HG03060 (cell line): Measurements from ENCODE around the gene URM1.
"Not testable (repeated sequence)": the region's sequence is repeated elsewhere in the genome, so short reads cannot be mapped to it uniquely, and the experiment has no call there.

Source experiments
- ATAC-seq: cut with Tn5 transposase; IDR thresholded peaks from one replicate; pipeline ENCODE4 v1.9.1; 2021; ENCODE audit warnings: low read depth, moderate number of reproducible peaks; ENCODE audit not compliant: unreplicated experiment

URM1 gene

DNA sequence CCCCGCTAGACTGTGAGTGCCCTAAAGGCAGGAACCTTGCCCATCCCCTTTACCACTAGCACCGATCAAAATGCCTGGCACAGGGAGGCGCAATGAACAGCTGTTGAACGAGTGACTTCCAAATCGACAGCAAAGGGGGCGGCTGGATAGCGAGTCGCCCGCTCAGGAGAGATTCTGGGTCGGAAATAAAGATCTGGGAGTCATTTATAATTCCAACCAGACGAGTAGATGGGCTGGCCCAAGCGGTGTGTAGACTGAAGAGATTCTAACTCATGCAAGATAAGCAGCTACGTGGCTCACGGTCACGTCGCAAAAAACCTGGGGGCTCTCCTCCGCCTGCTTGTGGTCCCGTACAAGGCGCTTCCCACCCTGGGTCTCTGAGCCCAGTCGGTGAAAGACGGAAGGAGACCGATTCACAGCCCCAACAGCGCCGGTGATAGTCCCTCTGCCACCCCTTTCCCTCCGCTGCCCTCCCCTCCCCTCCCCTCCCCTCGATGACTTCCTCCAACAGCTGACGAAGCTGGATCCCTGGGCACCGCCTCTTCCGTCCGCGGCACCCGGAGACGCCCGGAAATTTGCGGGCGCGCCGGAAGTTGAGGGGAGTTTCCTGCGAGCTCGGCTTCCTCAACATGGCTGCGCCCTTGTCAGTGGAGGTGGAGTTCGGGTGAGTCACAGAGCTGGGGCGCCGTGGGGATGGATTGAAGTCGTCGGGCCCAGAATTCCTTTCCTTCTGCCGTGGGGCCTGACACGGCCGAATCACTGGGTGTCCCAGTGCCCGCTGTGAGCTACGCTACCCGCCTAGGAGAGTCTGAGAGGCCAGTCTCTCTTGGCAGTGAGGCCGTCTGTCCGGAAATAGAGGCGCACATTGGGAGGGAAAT is at the start of gene URM1:
URM1 (plus strand) TSS at position 623 of the 878 bp plus-strand sequence; CDS start at position 630, 7 bp downstream.
- ATAC-seq, result peak; percentile 82

DNA sequence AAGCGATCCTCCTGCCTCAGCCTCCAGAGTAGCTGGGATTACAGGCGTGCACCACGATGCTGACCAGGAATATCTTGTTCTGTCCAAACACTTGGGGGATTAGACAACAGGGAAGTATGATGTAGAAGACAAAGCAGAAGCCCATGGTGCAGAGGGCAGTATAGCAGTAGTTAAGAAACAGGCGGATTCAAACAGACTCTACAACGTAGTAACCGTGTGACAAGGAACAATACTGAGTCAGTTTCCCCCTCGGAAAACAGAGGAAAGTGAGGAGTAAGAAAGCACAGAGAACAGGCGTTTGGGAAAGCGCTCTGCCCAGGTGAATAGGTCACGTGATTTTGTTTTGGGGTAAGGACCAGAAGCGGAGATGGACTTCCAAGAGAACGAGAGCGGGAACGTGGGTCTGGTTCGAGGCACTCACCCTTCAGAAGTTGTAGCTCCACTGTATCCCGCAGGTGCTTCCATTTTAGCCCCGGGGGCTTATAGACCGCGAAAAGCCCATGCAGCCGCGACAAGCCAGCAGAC is 49.2 kb upstream of the URM1 start:
- ATAC-seq, result peak; percentile 13

DNA sequence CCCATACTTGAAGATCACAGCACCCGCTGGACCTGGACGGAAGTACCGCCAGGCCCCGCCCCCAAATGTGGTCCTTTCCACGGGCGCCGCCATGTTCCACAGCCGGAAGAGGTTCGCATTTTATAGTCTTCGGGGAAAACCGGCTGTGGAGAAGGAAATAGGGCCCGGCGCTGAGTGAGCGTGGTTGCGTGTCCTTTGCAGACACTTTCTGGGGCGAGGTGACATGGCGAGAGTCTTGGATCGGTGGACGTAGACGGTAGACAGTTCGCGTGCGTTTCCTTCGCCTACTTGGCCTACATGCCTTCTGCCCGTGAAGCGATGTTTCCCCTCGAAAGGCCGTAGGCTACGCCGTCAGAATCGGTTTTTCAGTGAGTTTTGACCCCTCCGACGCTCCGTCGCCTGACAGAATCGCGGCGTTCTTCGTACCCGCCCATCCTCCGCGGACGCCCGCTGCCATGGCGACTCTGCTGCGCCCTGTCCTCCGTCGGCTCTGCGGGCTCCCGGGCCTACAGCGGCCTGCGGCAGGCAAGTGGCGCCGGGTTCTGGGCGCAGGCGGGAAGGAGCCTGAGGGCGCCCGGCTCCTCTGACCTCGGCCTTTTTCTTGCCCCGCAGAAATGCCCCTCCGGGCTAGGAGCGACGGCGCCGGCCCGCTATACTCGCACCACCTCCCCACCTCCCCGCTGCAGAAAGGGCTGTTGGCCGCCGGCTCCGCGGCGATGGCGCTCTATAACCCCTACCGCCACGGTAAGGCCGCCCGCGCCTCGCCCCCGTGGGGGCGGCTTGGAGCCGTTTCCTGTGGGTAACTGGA is 48.6 kb upstream of the URM1 start, which contains the start of the genes COQ4 and TRUB2:
COQ4 (plus strand) TSS at position 436 of the 808 bp plus-strand sequence; CDS start at position 456, 20 bp downstream.
TRUB2 (minus strand) TSS at position 44 of the 808 bp plus-strand sequence; CDS start at position 5, 39 bp downstream.
- ATAC-seq, result peak; percentile 58

DNA sequence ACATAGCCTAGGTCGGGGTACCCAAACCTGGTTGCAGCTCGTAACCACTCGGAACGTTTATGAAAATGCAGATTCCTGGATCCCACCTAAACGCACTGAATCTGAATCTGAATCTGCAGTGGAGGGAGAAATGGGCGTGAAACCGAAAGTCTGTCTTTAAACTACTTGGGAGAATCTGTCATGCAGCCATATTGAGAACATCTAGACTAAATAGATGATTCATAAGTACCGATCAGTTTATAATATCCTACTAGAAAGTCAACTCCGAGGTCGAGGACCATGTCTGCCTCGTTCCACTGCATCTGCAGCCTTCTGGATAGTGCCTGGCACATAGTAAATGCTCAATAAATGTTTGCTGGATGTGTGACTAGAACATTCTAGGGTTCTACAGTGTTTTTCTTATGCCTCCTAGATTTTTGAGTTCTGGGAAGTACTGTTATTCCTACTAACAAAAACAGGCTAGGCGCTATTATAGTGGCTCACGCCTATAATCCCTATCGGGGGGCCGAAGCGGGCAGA is 47.9 kb upstream of the URM1 start:
- no peak for ATAC-seq

DNA sequence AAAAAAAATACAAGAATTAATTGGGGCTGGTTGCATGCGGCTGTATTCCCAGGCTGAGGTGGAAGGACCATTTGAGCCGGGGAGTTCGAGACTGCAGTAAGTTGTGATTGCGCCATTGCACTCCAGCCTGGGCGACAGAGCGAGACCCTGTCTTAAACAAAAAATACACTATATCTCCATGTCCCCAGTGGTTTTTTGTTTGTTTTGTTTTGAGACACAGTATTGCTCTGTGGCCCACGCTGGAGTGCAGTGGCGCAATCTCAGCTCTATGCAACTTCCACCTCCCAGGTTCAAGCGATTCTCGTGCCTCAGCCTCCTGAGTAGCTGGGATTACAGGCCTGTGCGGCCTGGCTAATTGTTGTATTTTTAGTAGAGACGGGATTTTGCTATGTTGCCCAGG is 47.4 kb upstream of the URM1 start:
- no peak for ATAC-seq

DNA sequence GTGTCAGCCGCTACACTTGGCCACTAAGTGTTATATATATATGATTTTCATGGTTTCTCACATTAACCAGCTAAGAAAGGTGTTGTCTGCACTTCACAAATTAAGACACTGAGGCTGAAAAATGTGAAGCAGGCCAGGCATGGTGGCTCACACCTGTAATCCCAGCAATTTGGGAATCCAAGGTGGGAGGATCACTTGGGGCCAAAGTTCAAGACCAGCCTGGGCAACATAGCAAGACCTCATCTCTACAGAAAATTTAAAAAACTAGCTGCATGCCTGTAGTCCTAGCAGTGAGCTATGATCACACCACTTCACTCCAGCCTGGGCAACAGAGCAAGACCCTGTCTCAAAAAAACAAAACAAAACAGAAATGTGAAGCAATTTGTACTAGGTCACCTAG is 46.8 kb upstream of the URM1 start:
- no peak for ATAC-seq

DNA sequence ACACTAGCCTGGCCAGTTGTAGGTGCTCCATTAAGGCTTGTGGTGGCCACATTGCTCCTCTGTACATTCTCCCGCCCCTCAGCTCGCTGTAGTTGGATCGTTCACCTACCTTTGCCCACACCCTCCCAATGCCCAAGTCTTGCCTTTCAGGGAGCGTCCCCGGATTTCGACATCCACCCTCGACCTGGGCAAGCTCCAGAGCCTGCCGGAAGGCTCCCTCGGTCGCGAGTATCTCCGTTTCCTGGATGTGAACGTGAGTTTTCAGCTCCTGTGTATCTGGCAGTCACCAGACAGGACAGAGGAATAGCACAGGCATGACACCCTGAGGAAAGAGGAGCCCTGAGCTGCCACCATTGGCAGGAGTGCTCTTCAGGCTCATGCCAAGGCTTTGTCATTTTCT is 45.5 kb upstream of the URM1 start:
- ATAC-seq, result no peak

DNA sequence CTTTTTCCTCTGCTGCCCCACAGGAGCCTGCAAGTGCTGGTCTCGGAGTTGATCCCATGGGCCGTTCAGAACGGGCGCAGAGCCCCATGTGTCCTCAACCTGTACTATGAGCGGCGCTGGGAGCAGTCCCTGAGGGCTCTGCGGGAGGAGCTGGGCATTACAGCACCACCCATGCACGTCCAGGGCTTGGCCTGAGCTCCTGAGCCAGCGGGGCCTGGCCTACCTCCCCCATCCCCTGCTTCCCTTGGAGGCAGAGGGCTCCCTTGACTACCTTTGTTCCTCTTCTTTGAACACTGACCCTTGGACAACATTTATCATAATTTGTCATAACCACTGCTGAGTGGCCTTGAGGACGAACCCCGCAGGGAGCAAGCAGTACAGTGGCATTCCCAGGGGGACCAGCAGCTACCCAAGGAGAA is 37.7 kb upstream of the URM1 start:
- ATAC-seq, result no peak

DNA sequence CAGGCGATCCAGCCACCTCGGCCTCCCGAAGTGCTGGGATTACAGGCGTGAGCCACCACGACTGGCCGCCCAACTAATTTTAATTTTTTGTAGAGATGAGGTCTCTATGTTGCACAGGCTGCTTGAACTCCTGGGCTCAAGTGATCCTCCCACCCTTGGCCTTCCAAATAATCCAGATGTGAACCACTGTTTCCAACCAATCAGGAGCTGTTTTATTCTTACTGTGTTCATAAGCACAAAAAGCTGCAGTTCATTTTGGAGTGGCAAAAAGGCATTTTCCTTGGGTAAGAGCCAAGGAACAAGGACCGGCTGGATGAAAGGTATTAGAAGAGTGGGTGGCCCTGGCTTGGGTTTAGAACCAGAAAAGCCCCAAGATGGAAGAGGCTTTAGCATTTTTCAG is 36.0 kb upstream of the URM1 start:
- ATAC-seq, result no peak

DNA sequence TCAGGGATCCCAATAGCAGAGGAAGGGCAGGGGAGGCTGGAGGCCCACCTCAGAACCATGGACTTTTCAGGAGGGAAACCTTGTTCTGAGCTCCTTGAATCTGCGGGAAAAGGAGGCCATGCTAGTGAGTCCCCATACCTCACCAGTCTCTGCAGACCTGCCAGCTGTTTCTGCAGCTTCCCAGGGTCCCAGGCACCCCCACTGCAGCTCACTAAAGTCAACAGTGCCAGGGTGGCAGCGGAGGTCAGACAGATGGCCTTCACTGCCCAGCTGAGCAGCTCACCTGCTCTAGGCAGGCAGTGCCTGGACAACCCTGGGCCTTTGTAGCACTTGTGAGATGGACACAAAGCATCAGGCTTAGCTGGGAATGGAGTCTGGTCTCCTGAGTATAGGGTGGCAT is 35.3 kb upstream of the URM1 start:
- no peak for ATAC-seq

DNA sequence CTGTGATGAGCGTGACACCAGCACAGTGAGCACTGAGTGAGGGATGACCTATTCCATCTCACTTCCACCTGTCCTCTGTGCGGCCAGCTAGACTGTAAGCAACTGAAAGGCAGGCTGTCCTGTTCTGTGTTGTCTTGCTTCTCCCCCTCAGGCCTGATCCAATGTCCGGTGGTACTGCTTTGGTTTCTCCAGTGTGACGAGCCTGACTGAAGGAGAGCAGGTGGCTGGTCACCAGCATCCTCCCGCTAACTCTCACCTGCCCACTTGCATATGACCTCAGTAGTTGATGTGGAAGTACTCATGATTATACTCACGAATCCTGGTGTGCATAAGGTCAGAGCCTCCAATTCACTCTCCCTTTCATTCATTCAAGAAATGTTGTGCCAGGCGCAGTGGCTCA is 33.2 kb upstream of the URM1 start:
- no peak for ATAC-seq

DNA sequence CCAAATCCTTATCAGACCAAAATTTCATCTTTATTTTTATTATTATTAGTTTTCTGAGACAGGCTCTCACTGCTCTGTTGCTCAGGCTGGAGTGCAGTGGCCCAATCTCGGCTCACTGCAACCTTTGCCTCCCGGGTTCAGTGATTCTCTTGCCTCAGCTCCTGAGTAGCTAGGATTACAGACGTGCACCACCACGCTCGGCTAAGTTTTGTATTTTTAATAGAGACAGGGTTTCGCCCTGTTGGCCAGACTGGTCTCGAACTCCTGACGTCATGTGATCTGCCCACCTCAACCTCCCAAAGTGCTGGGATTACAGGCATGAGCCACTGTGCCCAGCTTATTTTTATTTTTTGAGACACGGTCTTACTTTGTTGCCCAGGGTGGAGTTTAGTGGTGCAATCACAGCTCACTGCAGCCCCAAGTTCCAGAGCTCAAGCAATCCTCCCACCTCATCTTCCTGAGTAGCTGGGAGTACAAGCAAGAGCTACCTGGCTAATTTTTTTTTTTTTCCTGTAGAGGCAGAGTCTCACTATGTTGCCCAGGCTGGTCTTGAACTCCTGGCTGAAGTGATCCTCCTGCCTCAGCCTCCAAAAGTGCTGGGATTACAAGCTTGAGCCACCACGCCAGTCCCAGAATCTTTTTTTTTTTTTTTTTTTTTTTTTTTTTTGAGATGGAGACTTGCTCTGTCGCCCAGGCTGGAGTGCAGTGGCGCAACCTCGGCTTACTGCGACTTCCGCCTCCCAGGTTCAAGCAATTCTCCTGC is 32.1 kb upstream of the URM1 start:
- ATAC-seq, result not testable (repeated sequence)

DNA sequence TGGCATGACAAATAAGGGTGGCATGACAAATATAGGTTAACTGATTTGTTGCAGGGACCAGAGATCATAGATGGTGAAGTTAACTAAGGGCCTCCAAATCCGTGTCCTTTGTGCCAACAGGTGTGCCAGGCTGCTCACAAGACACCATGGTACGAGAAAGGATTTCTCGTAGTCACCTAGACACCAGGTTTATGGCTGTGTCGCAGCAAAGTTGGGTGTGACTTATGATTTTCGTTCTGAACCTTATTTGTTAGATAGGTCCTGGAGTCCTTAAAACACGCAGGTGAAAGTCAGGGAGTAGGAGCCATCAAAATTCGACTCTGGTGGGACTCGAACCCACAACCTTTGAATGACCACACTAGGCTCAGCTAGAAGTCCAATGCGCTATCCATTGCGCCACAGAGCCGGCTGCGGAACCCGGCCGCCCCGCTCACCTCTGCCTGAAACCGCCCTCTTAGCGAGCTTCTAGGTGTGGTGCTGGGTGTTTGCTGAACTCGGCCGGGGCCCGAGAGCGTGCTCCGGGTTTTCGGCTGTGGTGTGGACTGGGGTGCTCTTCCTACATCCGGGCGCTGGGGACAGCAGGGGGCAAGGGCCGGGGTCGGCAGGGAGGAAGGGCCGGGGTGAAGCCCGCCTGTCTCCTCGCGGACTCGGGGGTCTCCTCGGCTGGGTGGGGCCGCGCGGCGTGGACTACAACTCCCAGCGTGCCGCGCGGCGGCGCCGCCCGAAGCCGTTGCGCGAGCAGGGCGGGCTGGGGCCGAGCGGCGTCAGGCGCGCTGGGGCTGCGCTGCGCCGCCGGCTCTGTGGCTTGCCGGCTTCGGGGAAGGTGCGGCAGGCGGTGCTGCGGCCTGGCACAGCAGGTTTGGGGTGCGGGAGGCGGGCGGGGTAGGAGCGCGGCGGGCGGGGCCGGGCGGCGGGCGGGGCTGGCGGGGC is 31.1 kb upstream of the URM1 start, which contains the start of gene SLC27A4:
SLC27A4 (plus strand) TSS at position 767 of the 930 bp plus-strand sequence. CDS start 2,606 bp downstream, outside the sequence.
- ATAC-seq, result no peak

DNA sequence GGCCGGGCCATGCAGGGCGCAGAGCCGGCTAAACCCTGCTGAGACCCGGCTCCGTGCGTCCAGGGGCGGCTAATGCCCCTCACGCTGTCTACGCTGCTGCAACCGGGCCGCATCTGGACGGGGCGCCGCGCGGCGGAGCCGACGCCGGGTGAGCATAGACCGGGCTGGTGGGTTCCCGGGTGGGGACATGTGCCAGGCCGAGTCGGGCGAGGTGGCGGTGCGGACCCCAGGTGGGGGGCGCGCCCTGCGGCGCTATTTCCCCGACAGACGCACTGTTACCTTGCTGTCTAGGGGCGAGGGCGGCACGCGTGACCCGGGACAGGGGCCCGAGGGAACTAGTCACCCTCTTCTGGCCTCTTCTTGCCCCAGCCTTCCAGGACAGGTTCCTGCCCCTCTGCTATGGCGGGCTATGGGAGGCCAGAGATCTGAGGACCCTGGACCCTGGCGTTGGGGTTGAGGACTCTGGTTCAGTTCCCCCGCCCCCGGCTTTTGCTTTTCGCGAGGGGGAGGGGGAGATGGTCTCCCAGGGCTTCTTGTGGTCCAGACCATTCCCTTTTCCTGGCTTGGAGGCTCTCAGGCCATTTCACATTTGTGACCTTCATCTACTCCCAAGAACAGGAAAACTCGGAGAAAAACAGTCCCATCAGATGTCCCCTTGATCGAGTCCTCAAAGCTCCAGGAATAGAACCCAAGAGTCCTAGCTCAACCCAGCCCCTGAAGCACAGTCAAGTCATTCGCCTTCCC is 30.3 kb upstream of the URM1 start:
- no peak for ATAC-seq

DNA sequence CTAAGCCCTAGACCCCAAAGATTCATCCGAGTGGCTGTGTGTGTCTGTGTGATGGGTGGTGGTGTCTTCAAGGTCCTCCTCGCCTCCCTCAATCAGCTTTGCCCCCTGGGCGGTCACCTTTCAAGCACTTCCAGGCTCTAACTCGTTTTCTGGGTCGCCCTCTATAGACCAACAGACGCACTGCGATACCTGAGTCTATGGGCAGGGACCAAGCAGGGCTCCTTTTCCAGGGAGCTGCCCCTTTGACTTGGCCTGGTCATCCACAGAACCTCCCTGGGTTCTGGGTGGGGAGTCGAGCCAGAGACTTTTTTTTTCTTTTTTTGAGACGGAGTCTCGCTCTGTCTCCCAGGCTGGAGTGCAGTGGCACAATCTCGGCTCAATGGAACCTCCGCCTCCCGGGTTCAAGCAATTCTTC is 29.7 kb upstream of the URM1 start:
- ATAC-seq, result no peak

DNA sequence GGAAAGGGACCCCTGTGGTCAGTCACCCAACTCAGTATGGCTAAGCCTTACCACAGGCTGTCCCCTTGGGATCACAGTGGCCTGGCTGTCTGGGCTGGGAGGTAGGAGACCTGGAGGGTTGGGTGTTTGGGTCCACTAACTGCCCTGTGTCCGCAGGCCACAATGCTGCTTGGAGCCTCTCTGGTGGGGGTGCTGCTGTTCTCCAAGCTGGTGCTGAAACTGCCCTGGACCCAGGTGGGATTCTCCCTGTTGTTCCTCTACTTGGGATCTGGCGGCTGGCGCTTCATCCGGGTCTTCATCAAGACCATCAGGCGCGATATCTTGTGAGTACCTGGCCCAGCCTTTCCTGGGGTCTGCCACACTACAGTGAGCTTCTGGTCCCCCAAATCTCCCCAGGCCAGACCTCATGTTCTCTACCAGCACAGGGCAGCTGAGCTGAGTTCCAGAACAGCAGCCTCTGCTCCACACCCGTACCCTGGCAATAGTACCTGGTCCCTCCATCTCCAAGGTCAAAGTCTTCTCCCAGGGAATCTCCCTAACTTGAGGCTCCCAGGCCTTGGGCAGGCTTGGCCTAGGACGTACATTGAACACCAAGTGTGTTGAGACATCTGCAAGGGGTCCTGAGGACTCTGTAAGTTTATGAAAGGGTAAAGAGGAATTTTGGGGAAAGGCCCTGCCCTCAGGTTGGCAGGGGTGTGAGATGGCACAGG is 28.0 kb upstream of the URM1 start:
- ATAC-seq, result no peak

DNA sequence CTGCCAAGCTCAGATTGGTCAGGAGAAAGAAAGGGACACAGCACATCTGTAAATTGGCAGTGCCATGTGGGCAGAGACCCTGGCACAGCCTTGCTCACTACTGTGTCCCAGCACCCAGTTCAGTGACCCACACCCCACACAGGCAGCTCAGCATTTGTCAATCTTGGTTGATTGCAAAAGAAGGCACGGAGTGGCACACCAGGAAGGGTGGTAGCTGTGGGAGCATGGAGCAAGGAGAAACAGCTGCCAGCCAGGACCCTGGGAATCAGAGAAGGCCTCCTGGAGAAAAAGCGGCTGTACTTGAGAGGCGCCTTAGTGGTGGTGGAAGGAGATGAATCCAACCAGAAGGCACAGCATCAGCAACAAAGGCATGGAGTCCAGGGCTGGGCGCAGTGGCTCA is 27.3 kb upstream of the URM1 start:
- ATAC-seq, result no peak
